Measurements from ENCODE around the gene PRKCD.

DNA sequence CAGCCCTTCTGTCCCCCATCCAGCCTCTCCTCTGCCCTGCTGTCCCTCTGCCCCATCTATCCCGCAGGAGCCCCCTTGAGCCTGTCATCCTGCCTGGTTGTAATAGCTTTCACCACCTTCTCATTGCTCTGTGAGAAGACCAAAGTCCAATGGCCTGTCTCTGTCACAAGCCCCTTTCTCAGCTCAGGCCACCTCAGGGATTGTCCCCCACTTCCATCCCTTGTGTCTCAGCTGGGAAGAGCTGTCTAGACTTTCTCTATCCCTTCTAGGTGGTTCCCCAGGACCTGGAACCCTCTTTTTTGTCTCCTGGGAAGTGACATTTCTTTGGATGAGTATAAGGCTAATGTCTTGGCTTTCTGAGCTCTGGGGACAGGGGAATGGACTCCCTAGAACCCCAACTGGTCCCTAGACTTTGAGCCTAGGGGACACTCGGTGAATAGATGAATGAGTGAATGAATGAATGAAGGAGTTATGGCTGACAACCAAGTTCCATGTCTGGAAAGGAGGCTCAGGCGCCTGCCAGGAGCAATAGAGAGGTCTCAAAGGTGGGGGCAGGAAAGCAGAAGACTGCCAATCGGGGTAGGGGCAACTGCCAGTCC is 849 bp upstream of the PRKCD start:
- TF ChIP-seq, protein P1, sequence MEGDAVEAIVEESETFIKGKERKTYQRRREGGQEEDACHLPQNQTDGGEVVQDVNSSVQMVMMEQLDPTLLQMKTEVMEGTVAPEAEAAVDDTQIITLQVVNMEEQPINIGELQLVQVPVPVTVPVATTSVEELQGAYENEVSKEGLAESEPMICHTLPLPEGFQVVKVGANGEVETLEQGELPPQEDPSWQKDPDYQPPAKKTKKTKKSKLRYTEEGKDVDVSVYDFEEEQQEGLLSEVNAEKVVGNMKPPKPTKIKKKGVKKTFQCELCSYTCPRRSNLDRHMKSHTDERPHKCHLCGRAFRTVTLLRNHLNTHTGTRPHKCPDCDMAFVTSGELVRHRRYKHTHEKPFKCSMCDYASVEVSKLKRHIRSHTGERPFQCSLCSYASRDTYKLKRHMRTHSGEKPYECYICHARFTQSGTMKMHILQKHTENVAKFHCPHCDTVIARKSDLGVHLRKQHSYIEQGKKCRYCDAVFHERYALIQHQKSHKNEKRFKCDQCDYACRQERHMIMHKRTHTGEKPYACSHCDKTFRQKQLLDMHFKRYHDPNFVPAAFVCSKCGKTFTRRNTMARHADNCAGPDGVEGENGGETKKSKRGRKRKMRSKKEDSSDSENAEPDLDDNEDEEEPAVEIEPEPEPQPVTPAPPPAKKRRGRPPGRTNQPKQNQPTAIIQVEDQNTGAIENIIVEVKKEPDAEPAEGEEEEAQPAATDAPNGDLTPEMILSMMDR (IDR thresholded peaks at IDR 0.05) = no peak
- TF ChIP-seq POLR2A (IDR thresholded peaks at IDR 0.05) = no peak

All from lower leg skin (tissue), 3 donors.